Natural killer cell (primary cell): Measurements from ENCODE around the gene IDE. TPM values are rescaled to one million over a fixed set of nuclear protein-coding genes. Genes with fewer than 3 reads are reported as not detected.

Experiments
- ATAC-seq, 3 donors: fragments of 150-1000 bp in 2 of 3; fragments of 200-7000 bp in 1 of 3; cut with Tn5 transposase; 1 replicate in 1 of 3; 2 replicates in 2 of 3; pipeline ENCODE4 v1.10.0; 2021; ENCODE audit warnings: mild to moderate bottlenecking in 2 of 3, moderate library complexity in 2 of 3
- DNase-seq, 2 donors: peaks; one replicate each; pipeline versions ENCODE4 v3.0.0 to v3.0.0-alpha.2; 2013 to 2021; ENCODE audit warnings: mixed read lengths in 1 of 2
- H3K27ac ChIP-seq: one replicate; pipeline ENCODE4 v1.5.1; 2013; ENCODE audit warnings: mild to moderate bottlenecking, low read length
- H3K27me3 ChIP-seq: one replicate; pipeline ENCODE4 v1.6.1; 2013; ENCODE audit warnings: low read length; ENCODE audit not compliant: control insufficient read depth, insufficient read depth
- H3K36me3 ChIP-seq: one replicate; pipeline ENCODE4 v1.6.1; 2013; ENCODE audit warnings: low read length; ENCODE audit not compliant: control insufficient read depth, insufficient read depth
- H3K4me1 ChIP-seq: one replicate; pipeline ENCODE4 v1.6.1; 2013; ENCODE audit warnings: low read length; ENCODE audit not compliant: control insufficient read depth, insufficient read depth
- H3K4me3 ChIP-seq: one replicate; pipeline ENCODE4 v1.5.1; 2013; ENCODE audit warnings: low read length
- H3K9me3 ChIP-seq: one replicate; pipeline ENCODE4 v1.6.1; 2013; ENCODE audit warnings: low read length; ENCODE audit not compliant: control insufficient read depth, insufficient read depth
- H3K27ac Mint-ChIP-seq, 2 donors: one replicate each; pipeline ENCODE4 v1.8.0; 2022; ENCODE audit warnings: mild to moderate bottlenecking in 2 of 2, mixed read lengths in 2 of 2, moderate library complexity in 1 of 2
- H3K27me3 Mint-ChIP-seq, 2 donors: one replicate each; pipeline ENCODE4 v1.8.0; 2022; ENCODE audit warnings: low read depth in 2 of 2, mixed read lengths in 2 of 2
- H3K36me3 Mint-ChIP-seq: one replicate; pipeline ENCODE4 v1.8.0; 2022; ENCODE audit warnings: mixed read lengths
- H3K4me1 Mint-ChIP-seq, 2 donors: one replicate each; pipeline ENCODE4 v1.8.0; 2022; ENCODE audit warnings: mixed read lengths in 2 of 2
- H3K4me3 Mint-ChIP-seq: one replicate; pipeline ENCODE4 v1.8.0; 2022; ENCODE audit warnings: mild to moderate bottlenecking, moderate library complexity, mixed read lengths
- H3K9me3 Mint-ChIP-seq, 2 donors: one replicate each; pipeline ENCODE4 v1.8.0; 2022; ENCODE audit warnings: mixed read lengths in 2 of 2
- CTCF ChIP-seq: fragments of 200-600 bp; IDR thresholded peaks from one replicate; pipeline ENCODE4 v1.8.0; 2022; ENCODE audit warnings: antibody characterized with exemption
- WGBS: methylation state at CpG from one replicate; pipeline ENCODE4 v1.1.7; 2013; ENCODE audit warnings: missing lambda C conversion rate; ENCODE audit not compliant: insufficient coverage; 5-methylcytosine and 5-hydroxymethylcytosine counted together
- intact Hi-C: fragments of 100-400 bp; cut with micrococcal nuclease; formaldehyde crosslinking; loops from one replicate; pipeline ENCODE4 v1.14.2; 2022
- total RNA-seq, 4 donors: library from RNA; stranded (reverse); fragments of 120-200 nt in 1 of 4; gene quantifications; one replicate each; pipeline versions ENCODE4 v1.2.3 to v1.2.4, GENCODE V29; 2013 to 2022

Gene IDE
- total RNA-seq, 3 donors from 2014 or later (not counting 1 experiment from before 2014, with no cell fraction given) = 18.2 to 23.5 (median 21.8) TPM

- DNase-seq = no peak
- no peak for ATAC-seq
- 82% methylated on average over 1 of the region's 1 CpG for WGBS
- Histone ChIP-seq H3K9me3 (no peaks in the 10 kb centered on the region), H3K27me3 (no peaks in the 10 kb centered on the region), H3K36me3 (peaks cover 2% of the 10 kb centered on the region), H3K27ac (no peak overlapping the region), H3K4me1 (peaks cover 3% of the 10 kb centered on the region), H3K4me3 (no peak overlapping the region)
- Mint-ChIP-seq H3K9me3 (no peaks in the 10 kb centered on the region), H3K27me3 (no peaks in the 10 kb centered on the region), H3K4me3 (no peak overlapping the region), H3K36me3 (no peaks in the 10 kb centered on the region), H3K4me1 (peaks cover 14 to 19% of the 10 kb centered on the region in 2 donors), H3K27ac (no peak overlapping the region)
- TF ChIP-seq CTCF = no peak
- intact Hi-C loops = no loop called here
Observed at GRCh38 chr10:92545556-92545955, 28.3 kb downstream of the IDE start.

DNA sequence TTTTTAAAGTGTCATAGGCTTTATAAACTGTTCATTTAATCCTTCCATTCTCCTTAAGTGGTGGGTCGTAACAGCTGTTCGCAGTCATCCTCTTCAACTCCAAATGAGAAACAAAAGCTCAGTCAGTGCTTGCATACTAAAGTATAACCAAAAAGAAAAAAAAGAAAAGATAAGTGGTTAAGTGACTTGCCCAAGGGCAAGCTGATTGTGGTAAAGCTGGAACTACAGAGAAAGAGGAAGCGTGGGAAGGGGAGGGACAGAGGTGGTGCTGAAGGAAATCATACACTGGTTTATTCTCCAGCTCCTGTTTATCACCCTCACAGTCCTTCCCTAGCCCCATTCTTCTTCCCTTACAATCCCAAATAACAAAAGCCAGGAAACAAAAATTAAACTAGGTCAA lies 29.6 kb downstream of the IDE start:
- no peaks in the 10 kb centered on the region for H3K36me3 Mint-ChIP-seq
- no peaks in the 10 kb centered on the region for H3K27me3 Mint-ChIP-seq
- DNase-seq (peak in 1 of 2 donors; percentile 11), ATAC-seq (peak in 2 of 3 donors; percentile 41 to 70)
- H3K27ac ChIP-seq = no peak overlapping the region
- H3K4me1 ChIP-seq = peaks cover 3% of the 10 kb centered on the region
- no peak overlapping the region for H3K4me3 ChIP-seq
- peak overlapping the region; percentile 33 to 51 for H3K27ac Mint-ChIP-seq
- no peaks in the 10 kb centered on the region for H3K9me3 ChIP-seq
- TF ChIP-seq CTCF = no peak
- WGBS = 100% methylated on average over 1 of the region's 3 CpGs
- peak overlapping the region; percentile 10 for H3K4me3 Mint-ChIP-seq
- H3K27me3 ChIP-seq = no peaks in the 10 kb centered on the region
- intact Hi-C loops = no loop called here
- H3K4me1 Mint-ChIP-seq = peaks cover 14 to 19% of the 10 kb centered on the region in 2 donors
- peaks cover 2% of the 10 kb centered on the region for H3K36me3 ChIP-seq
- H3K9me3 Mint-ChIP-seq = no peaks in the 10 kb centered on the region

GRCh38 chr10:92542458-92542857 lies 31.4 kb downstream of the IDE start:
- Histone ChIP-seq H3K36me3 (no peaks in the 10 kb centered on the region), H3K27me3 (no peaks in the 10 kb centered on the region), H3K4me1 (peaks cover 3% of the 10 kb centered on the region), H3K27ac (no peak overlapping the region), H3K9me3 (no peaks in the 10 kb centered on the region), H3K4me3 (no peak overlapping the region)
- ATAC-seq (no peak), DNase-seq (no peak)
- Mint-ChIP-seq H3K9me3 (no peaks in the 10 kb centered on the region), H3K4me1 (peaks cover 14 to 19% of the 10 kb centered on the region in 2 donors), H3K36me3 (no peaks in the 10 kb centered on the region), H3K27ac (no peak overlapping the region), H3K27me3 (no peaks in the 10 kb centered on the region), H3K4me3 (no peak overlapping the region)
- WGBS = 98% methylated on average over 5 of the region's 5 CpGs
- no peak for TF ChIP-seq CTCF
- intact Hi-C loops = no loop called here

DNA sequence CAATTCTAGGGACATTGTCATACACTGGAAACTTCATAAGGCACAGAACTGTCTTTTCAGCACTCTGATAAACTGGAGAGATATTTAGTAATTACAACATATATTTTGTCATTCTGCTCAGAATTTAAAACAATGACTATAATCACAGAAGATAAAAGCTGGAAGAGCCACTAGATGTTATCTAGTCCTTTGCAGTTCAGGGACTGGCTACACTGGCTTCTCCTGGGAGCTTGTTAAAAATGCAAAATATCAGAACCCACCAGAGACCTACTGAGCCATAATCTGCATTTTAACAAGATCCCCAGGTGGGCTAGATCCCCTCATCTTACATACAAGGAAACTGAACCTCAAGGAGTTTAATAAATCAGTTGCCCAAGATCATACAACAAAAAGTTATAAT lies 32.3 kb downstream of the IDE start:
- H3K36me3 Mint-ChIP-seq = no peaks in the 10 kb centered on the region
- DNase-seq (no peak), ATAC-seq (no peak)
- H3K4me1 Mint-ChIP-seq = peaks cover 14 to 19% of the 10 kb centered on the region in 2 donors
- H3K27me3 Mint-ChIP-seq = no peaks in the 10 kb centered on the region
- peaks cover 3% of the 10 kb centered on the region for H3K4me1 ChIP-seq
- intact Hi-C loops = no loop called here
- H3K27me3 ChIP-seq = no peaks in the 10 kb centered on the region
- H3K4me3 Mint-ChIP-seq = no peak overlapping the region
- H3K36me3 ChIP-seq = no peaks in the 10 kb centered on the region
- no peaks in the 10 kb centered on the region for H3K9me3 ChIP-seq
- TF ChIP-seq CTCF = no peak
- H3K27ac Mint-ChIP-seq = no peak overlapping the region
- H3K27ac ChIP-seq = no peak overlapping the region
- H3K9me3 Mint-ChIP-seq = no peaks in the 10 kb centered on the region
- no peak overlapping the region for H3K4me3 ChIP-seq
